Progenitor cell of endocrine pancreas (in vitro differentiated cells): ENCODE results near the gene VMA21. TPM values are rescaled to one million over a fixed set of nuclear protein-coding genes. Genes with fewer than 3 reads are reported as not detected.

Source experiments
- DNase-seq: peaks from one replicate; pipeline ENCODE4 v3.0.0; 2021; ENCODE audit warnings: low spot score; ENCODE audit not compliant: unreplicated experiment
- H3K27ac Mint-ChIP-seq: 2 replicates; pipeline ENCODE4 v1.8.0; 2021; ENCODE audit warnings: mild to moderate bottlenecking, moderate library complexity, mixed read lengths
- H3K27me3 Mint-ChIP-seq: 2 replicates; pipeline ENCODE4 v1.8.0; 2021; ENCODE audit warnings: mixed read lengths
- H3K36me3 Mint-ChIP-seq: 2 replicates; pipeline ENCODE4 v1.8.0; 2022; ENCODE audit warnings: mixed read lengths; ENCODE audit not compliant: insufficient read depth
- H3K4me1 Mint-ChIP-seq: 2 replicates; pipeline ENCODE4 v1.8.0; 2021; ENCODE audit warnings: low read depth, mixed read lengths
- H3K4me3 Mint-ChIP-seq: 2 replicates; pipeline ENCODE4 v1.8.0; 2021; ENCODE audit warnings: low read depth, mild to moderate bottlenecking, moderate library complexity, mixed read lengths
- H3K9me3 Mint-ChIP-seq: 2 replicates; pipeline ENCODE4 v1.8.0; 2021; ENCODE audit warnings: low read depth, mixed read lengths
- CTCF ChIP-seq: fragments of 200-600 bp; sonication (generic); IDR thresholded peaks from one replicate; pipeline ENCODE4 v1.5.0; 2021; ENCODE audit warnings: antibody characterized with exemption, mild to moderate bottlenecking; ENCODE audit not compliant: unreplicated experiment
- total RNA-seq: library from RNA; stranded (reverse); gene quantifications from 2 replicates; pipeline ENCODE4 v1.2.1, GENCODE V29; 2021

The VMA21 gene
- total RNA-seq, 1 donor from 2014 or later: 41.6 TPM

- Mint-ChIP-seq H3K4me3 (no peak overlapping the region), H3K4me1 (no peaks in the 10 kb centered on the region), H3K27me3 (no peaks in the 10 kb centered on the region), H3K27ac (no peak overlapping the region), H3K36me3 (no peaks in the 10 kb centered on the region), H3K9me3 (peaks cover 15% of the 10 kb centered on the region)
- TF ChIP-seq CTCF: no peak
- no peak for DNase-seq
Measured at GRCh38 chrX:151416579-151416978, 19.6 kb downstream of the VMA21 start.

- no peaks in the 10 kb centered on the region for H3K36me3 Mint-ChIP-seq
- H3K27ac Mint-ChIP-seq: no peak overlapping the region
- no peaks in the 10 kb centered on the region for H3K4me1 Mint-ChIP-seq
- TF ChIP-seq CTCF: no peak
- H3K27me3 Mint-ChIP-seq: no peaks in the 10 kb centered on the region
- no peak for DNase-seq
- H3K4me3 Mint-ChIP-seq: no peak overlapping the region
- H3K9me3 Mint-ChIP-seq: peaks cover 9% of the 10 kb centered on the region
Measured at GRCh38 chrX:151419782-151420181, 22.8 kb downstream of the VMA21 start.

GRCh38 chrX:151424505-151424904 is 27.5 kb downstream of the VMA21 start:
- no peaks in the 10 kb centered on the region for H3K4me1 Mint-ChIP-seq
- no peaks in the 10 kb centered on the region for H3K9me3 Mint-ChIP-seq
- H3K4me3 Mint-ChIP-seq: no peak overlapping the region
- H3K36me3 Mint-ChIP-seq: no peaks in the 10 kb centered on the region
- DNase-seq: no peak
- H3K27ac Mint-ChIP-seq: no peak overlapping the region
- H3K27me3 Mint-ChIP-seq: no peaks in the 10 kb centered on the region
- TF ChIP-seq CTCF: no peak

GRCh38 chrX:151448509-151448908 is 51.5 kb downstream of the VMA21 start:
- DNase-seq: no peak
- no peaks in the 10 kb centered on the region for H3K27me3 Mint-ChIP-seq
- peaks cover 42% of the 10 kb centered on the region for H3K9me3 Mint-ChIP-seq
- no peaks in the 10 kb centered on the region for H3K36me3 Mint-ChIP-seq
- H3K4me1 Mint-ChIP-seq: peaks cover 2% of the 10 kb centered on the region
- no peak overlapping the region for H3K27ac Mint-ChIP-seq
- H3K4me3 Mint-ChIP-seq: no peak overlapping the region
- no peak for TF ChIP-seq CTCF

- no peak for TF ChIP-seq CTCF
- H3K36me3 Mint-ChIP-seq: peaks cover 2% of the 10 kb centered on the region
- no peaks in the 10 kb centered on the region for H3K4me1 Mint-ChIP-seq
- no peaks in the 10 kb centered on the region for H3K27me3 Mint-ChIP-seq
- H3K27ac Mint-ChIP-seq: no peak overlapping the region
- DNase-seq: no peak
- H3K9me3 Mint-ChIP-seq: peaks cover 15% of the 10 kb centered on the region
- H3K4me3 Mint-ChIP-seq: no peak overlapping the region
Measured at GRCh38 chrX:151458824-151459223, 61.8 kb downstream of the VMA21 start.

Other genes with a start within 250 kb of the VMA21 start
- 0.29 and 0.64 TPM in 2 replicates for gene GPR50, start 220.6 kb upstream of the VMA21 start, total RNA-seq
- not detected in 2 replicates for gene PASD1, start 166.5 kb downstream of the VMA21 start, total RNA-seq